ENCODE measurements around the gene COPS7A. TPM values are rescaled to one million over a fixed set of nuclear protein-coding genes. Genes with fewer than 3 reads are reported as not detected.
"Not testable (repeated sequence)": the region's sequence is repeated elsewhere in the genome, so short reads cannot be mapped to it uniquely, and the experiment has no call there.

Gene COPS7A
- total RNA-seq, 1 donor from 2014 or later: 59.3 TPM

GRCh38 chr12:6735448-6736191 is 11.8 kb downstream of the COPS7A start:
- no peak for DNase-seq (ENCODE audit: low spot score)
- Mint-ChIP-seq H3K27ac (ENCODE audit: unreplicated experiment) (peak overlapping the region; percentile 84), H3K36me3 (ENCODE audit: low read depth) (peaks cover 6% of the 10 kb centered on the region), H3K4me3 (ENCODE audit: unreplicated experiment) (no peak overlapping the region), H3K27me3 (ENCODE audit: low read depth) (no peaks in the 10 kb centered on the region), H3K9me3 (ENCODE audit: low read depth) (no peaks in the 10 kb centered on the region), H3K4me1 (ENCODE audit: low read depth) (peaks cover 18% of the 10 kb centered on the region)
- TF ChIP-seq, protein P1, sequence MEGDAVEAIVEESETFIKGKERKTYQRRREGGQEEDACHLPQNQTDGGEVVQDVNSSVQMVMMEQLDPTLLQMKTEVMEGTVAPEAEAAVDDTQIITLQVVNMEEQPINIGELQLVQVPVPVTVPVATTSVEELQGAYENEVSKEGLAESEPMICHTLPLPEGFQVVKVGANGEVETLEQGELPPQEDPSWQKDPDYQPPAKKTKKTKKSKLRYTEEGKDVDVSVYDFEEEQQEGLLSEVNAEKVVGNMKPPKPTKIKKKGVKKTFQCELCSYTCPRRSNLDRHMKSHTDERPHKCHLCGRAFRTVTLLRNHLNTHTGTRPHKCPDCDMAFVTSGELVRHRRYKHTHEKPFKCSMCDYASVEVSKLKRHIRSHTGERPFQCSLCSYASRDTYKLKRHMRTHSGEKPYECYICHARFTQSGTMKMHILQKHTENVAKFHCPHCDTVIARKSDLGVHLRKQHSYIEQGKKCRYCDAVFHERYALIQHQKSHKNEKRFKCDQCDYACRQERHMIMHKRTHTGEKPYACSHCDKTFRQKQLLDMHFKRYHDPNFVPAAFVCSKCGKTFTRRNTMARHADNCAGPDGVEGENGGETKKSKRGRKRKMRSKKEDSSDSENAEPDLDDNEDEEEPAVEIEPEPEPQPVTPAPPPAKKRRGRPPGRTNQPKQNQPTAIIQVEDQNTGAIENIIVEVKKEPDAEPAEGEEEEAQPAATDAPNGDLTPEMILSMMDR (IDR thresholded peaks at IDR 0.05): peak; percentile 92

GRCh38 chr12:6736754-6737153 is 12.9 kb downstream of the COPS7A start:
- Mint-ChIP-seq H3K9me3 (ENCODE audit: low read depth) (no peaks in the 10 kb centered on the region), H3K4me1 (ENCODE audit: low read depth) (peaks cover 18% of the 10 kb centered on the region), H3K4me3 (ENCODE audit: unreplicated experiment) (no peak overlapping the region), H3K27ac (ENCODE audit: unreplicated experiment) (no peak overlapping the region), H3K36me3 (ENCODE audit: low read depth) (no peaks in the 10 kb centered on the region), H3K27me3 (ENCODE audit: low read depth) (no peaks in the 10 kb centered on the region)
- TF ChIP-seq, protein P1 (IDR thresholded peaks at IDR 0.05): no peak
- no peak for DNase-seq (ENCODE audit: low spot score)

DNA sequence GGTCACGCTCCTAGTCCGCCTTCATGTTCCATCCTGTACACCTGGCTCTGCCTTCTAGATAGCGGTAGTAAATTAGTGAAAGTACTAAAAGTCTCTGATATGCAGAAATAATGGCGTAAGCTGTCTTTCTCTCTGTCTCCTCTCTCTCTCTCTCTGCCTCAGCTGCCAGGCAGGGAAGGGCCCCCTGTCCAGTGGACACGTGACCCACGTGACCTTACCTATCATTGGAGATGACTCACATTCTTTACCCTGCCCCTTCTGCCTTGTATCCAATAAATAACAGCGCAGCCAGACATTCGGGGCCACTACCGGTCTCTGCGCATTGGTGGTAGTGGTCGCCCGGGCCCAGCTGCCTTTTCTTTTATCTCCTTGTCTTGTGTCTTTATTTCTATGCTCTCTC is 18.2 kb downstream of the COPS7A start:
- not testable (repeated sequence) for H3K4me3 Mint-ChIP-seq (ENCODE audit: unreplicated experiment); H3K4me1 Mint-ChIP-seq (ENCODE audit: low read depth); DNase-seq (ENCODE audit: low spot score); H3K36me3 Mint-ChIP-seq (ENCODE audit: low read depth); H3K27me3 Mint-ChIP-seq (ENCODE audit: low read depth); H3K27ac Mint-ChIP-seq (ENCODE audit: unreplicated experiment); H3K9me3 Mint-ChIP-seq (ENCODE audit: low read depth)

GRCh38 chr12:6742834-6743233 is 19.0 kb downstream of the COPS7A start:
- Mint-ChIP-seq H3K4me3 (ENCODE audit: unreplicated experiment) (no peak overlapping the region), H3K27ac (ENCODE audit: unreplicated experiment) (no peak overlapping the region), H3K27me3 (ENCODE audit: low read depth) (no peaks in the 10 kb centered on the region), H3K4me1 (ENCODE audit: low read depth) (no peaks in the 10 kb centered on the region), H3K36me3 (ENCODE audit: low read depth) (peaks cover 12% of the 10 kb centered on the region), H3K9me3 (ENCODE audit: low read depth) (no peaks in the 10 kb centered on the region)
- no peak for DNase-seq (ENCODE audit: low spot score)
- TF ChIP-seq, protein P1 (IDR thresholded peaks at IDR 0.05): no peak

- not testable (repeated sequence) for H3K4me1 Mint-ChIP-seq (ENCODE audit: low read depth); H3K27me3 Mint-ChIP-seq (ENCODE audit: low read depth); H3K27ac Mint-ChIP-seq (ENCODE audit: unreplicated experiment); H3K9me3 Mint-ChIP-seq (ENCODE audit: low read depth); H3K4me3 Mint-ChIP-seq (ENCODE audit: unreplicated experiment); DNase-seq (ENCODE audit: low spot score)
- peaks cover 16% of the 10 kb centered on the region for H3K36me3 Mint-ChIP-seq (ENCODE audit: low read depth)
Observed at GRCh38 chr12:6743300-6743699, 19.5 kb downstream of the COPS7A start.

DNA sequence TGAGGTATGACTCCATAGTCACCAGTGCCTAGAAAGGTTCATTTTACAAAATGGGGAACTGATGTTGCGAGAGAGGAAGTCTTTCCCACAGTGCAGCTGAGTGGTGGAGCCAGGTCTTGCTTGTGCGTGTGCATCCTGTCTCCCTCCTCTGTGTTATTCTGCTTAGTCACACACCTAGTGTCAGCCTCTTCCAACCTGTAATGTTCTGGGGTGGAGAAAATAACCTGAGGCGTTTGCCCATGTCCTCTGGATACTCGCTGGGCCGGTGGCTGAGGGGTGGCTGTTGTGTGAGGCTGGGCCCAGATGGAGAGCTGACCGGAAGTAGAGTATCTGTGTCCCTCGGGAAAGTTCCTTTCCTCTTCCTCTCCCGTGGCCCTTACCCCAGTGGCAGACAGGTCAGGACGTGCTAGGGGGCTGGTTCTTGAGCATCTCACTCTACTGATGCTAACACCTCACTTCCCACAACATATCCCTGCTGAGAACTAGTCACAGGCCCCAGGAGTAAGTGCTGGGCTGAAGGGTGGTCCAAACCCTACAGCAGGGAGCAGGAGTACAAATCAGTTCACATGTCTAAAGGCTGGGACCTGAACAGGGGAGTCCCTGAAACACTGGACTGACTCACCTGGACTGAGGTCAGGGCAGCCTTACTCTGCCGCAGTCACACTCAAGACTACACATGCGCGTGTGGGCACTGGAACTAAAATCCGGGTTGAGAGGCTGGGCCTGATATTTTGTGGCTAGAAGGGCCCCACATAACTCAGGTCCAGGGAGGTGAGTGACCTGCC is 22.1 kb downstream of the COPS7A start:
- Mint-ChIP-seq H3K36me3 (ENCODE audit: low read depth) (peaks cover 33% of the 10 kb centered on the region), H3K27me3 (ENCODE audit: low read depth) (no peaks in the 10 kb centered on the region), H3K4me1 (ENCODE audit: low read depth) (peaks cover 2% of the 10 kb centered on the region), H3K9me3 (ENCODE audit: low read depth) (no peaks in the 10 kb centered on the region), H3K4me3 (ENCODE audit: unreplicated experiment) (no peak overlapping the region), H3K27ac (ENCODE audit: unreplicated experiment) (peak overlapping the region; percentile 1)
- DNase-seq (ENCODE audit: low spot score): no peak
- TF ChIP-seq, protein P1 (IDR thresholded peaks at IDR 0.05): no peak

Measured in chondrocyte (in vitro differentiated cells).